Cardiac fibroblast (primary cell): ENCODE results near the gene PRKAR1A.
A peak's percentile ranks its signal among the peaks of the same experiment; 100 is the strongest.

Source experiments
- DNase-seq, 2 donors: peaks; one replicate each; pipeline versions ENCODE4 v3.0.0 to v3.0.0-alpha.2; 2010; ENCODE audit warnings: low read depth in 2 of 2
- H3K4me3 ChIP-seq, 2 donors: replicated peaks in 1 of 2; 1 replicate in 1 of 2; 2 replicates in 1 of 2; pipeline ENCODE4 v1.5.1; 2011; ENCODE audit warnings: low read depth in 2 of 2, low read length in 2 of 2, mild to moderate bottlenecking in 2 of 2, moderate library complexity in 1 of 2
- CTCF ChIP-seq: IDR thresholded peaks from one replicate; pipeline ENCODE4 v1.5.1; 2011; ENCODE audit warnings: low read depth, mild to moderate bottlenecking, low read length, inconsistent platforms

PRKAR1A gene

GRCh38 chr17:68568581-68568980 lies 56.4 kb downstream of the PRKAR1A start:
- TF ChIP-seq CTCF: no peak
- no peak overlapping the region for H3K4me3 ChIP-seq
- DNase-seq: no peak

GRCh38 chr17:68569346-68569745 lies 57.1 kb downstream of the PRKAR1A start:
- DNase-seq: no peak
- no peak for TF ChIP-seq CTCF
- no peak overlapping the region for H3K4me3 ChIP-seq

GRCh38 chr17:68570526-68570925 lies 58.3 kb downstream of the PRKAR1A start:
- no peak for TF ChIP-seq CTCF
- peak in 1 of 2 donors; percentile 58 for DNase-seq
- H3K4me3 ChIP-seq: no peak overlapping the region

GRCh38 chr17:68572138-68572842 lies 60.1 kb downstream of the PRKAR1A start:
- no peak for TF ChIP-seq CTCF
- DNase-seq: peak in 1 of 2 donors; percentile 49

GRCh38 chr17:68573338-68573737 lies 61.1 kb downstream of the PRKAR1A start:
- DNase-seq: no peak
- no peak for TF ChIP-seq CTCF

More at GRCh38 chr17:68572138-68572842, 60.1 kb downstream of the PRKAR1A start:
- H3K4me3 ChIP-seq: no peak overlapping the region

GRCh38 chr17:68576137-68576536 lies 63.9 kb downstream of the PRKAR1A start:
- no peak for DNase-seq
- H3K4me3 ChIP-seq: no peak overlapping the region
- no peak for TF ChIP-seq CTCF

More at GRCh38 chr17:68573338-68573737, 61.1 kb downstream of the PRKAR1A start:
- H3K4me3 ChIP-seq: no peak overlapping the region
